ENCODE data around the gene CYP4F11.
"Not testable (repeated sequence)": the region's sequence is repeated elsewhere in the genome, so short reads cannot be mapped to it uniquely, and the experiment has no call there.

Gene CYP4F11

GRCh38 chr19:15873771-15874170 is 60.6 kb downstream of the CYP4F11 start:
- not testable (repeated sequence) for DNase-seq

GRCh38 chr19:15871570-15871969 is 62.8 kb downstream of the CYP4F11 start:
- peak; percentile 35 for DNase-seq

- DNase-seq, result no peak
Observed at GRCh38 chr19:15869873-15870272, 64.5 kb downstream of the CYP4F11 start.

GRCh38 chr19:15869109-15869555 is 65.2 kb downstream of the CYP4F11 start:
- peak; percentile 44 for DNase-seq

- no peak for DNase-seq
Observed at GRCh38 chr19:15866636-15867035, 67.7 kb downstream of the CYP4F11 start.

- no peak for DNase-seq
Observed at GRCh38 chr19:15864824-15865223, 69.5 kb downstream of the CYP4F11 start.

- DNase-seq, result no peak
Observed at GRCh38 chr19:15863272-15863671, 71.1 kb downstream of the CYP4F11 start.

- no peak for DNase-seq
Observed at GRCh38 chr19:15862444-15862843, 71.9 kb downstream of the CYP4F11 start.

Data from stimulated activated CD4-positive, alpha-beta T cell treated with anti-CD3 and anti-CD28 coated beads, Interleukin-15, amount 100 ng/mL, for 24 hours (primary cell).